HG03565 (cell line): Measurements from ENCODE around the gene ADCY4.
"Not testable (repeated sequence)": the region's sequence is repeated elsewhere in the genome, so short reads cannot be mapped to it uniquely, and the experiment has no call there.

ENCODE experiments used
- ATAC-seq: cut with Tn5 transposase; IDR thresholded peaks from one replicate; pipeline ENCODE4 v1.9.1; 2021; ENCODE audit warnings: mild to moderate bottlenecking, moderate library complexity; ENCODE audit not compliant: unreplicated experiment

ADCY4 gene

GRCh38 chr14:24366721-24367513 lies 32.0 kb upstream of the ADCY4 start:
- peak; percentile 22 for ATAC-seq

- ATAC-seq: peak; percentile 41
These were observed 31.5 kb upstream of the ADCY4 start for GRCh38 chr14:24366413-24366720.

GRCh38 chr14:24365600-24366412 lies 30.9 kb upstream of the ADCY4 start:
- ATAC-seq: no peak

GRCh38 chr14:24364841-24365240 lies 30.0 kb upstream of the ADCY4 start:
- no peak for ATAC-seq

GRCh38 chr14:24363401-24363800 lies 28.5 kb upstream of the ADCY4 start:
- ATAC-seq: no peak

GRCh38 chr14:24362241-24362960 lies 27.5 kb upstream of the ADCY4 start:
- no peak for ATAC-seq

GRCh38 chr14:24361326-24361725 lies 26.5 kb upstream of the ADCY4 start:
- ATAC-seq: no peak

- ATAC-seq: no peak
These were observed 25.4 kb upstream of the ADCY4 start for GRCh38 chr14:24360281-24360680.

GRCh38 chr14:24356208-24356607 lies 21.3 kb upstream of the ADCY4 start:
- ATAC-seq: no peak

- ATAC-seq: no peak
These were observed 20.1 kb upstream of the ADCY4 start for GRCh38 chr14:24355009-24355408.

- ATAC-seq: not testable (repeated sequence)
These were observed 19.6 kb upstream of the ADCY4 start for GRCh38 chr14:24354482-24354825.

GRCh38 chr14:24353559-24354481 lies 18.9 kb upstream of the ADCY4 start:
- ATAC-seq: no peak

- ATAC-seq: no peak
These were observed 16.6 kb upstream of the ADCY4 start for GRCh38 chr14:24351517-24351916.

GRCh38 chr14:24349742-24350141 lies 14.9 kb upstream of the ADCY4 start:
- no peak for ATAC-seq

- no peak for ATAC-seq
These were observed 13.3 kb upstream of the ADCY4 start for GRCh38 chr14:24348186-24348585.

GRCh38 chr14:24347134-24347533 lies 12.3 kb upstream of the ADCY4 start:
- ATAC-seq: no peak

GRCh38 chr14:24343795-24344660 lies 9.2 kb upstream of the ADCY4 start:
- no peak for ATAC-seq

GRCh38 chr14:24342889-24343288 lies 8.0 kb upstream of the ADCY4 start:
- ATAC-seq: no peak

GRCh38 chr14:24340606-24341005 lies 5.7 kb upstream of the ADCY4 start:
- no peak for ATAC-seq
